ENCODE data around the gene SOCS3.
"Not testable (repeated sequence)": the region's sequence is repeated elsewhere in the genome, so short reads cannot be mapped to it uniquely, and the experiment has no call there.

Gene SOCS3

GRCh38 chr17:78316115-78316866 lies 43.6 kb downstream of the SOCS3 start:
- TF ChIP-seq CTCF (IDR thresholded peaks at IDR 0.05; ENCODE audit: control insufficient read depth, extremely low read depth, insufficient read depth): no peak
- DNase-seq (ENCODE audit: low read depth): no peak
- no peak overlapping the region for H3K4me3 ChIP-seq (ENCODE audit: low read depth, low read length)

- DNase-seq (ENCODE audit: low read depth): no peak
- H3K4me3 ChIP-seq (ENCODE audit: low read depth, low read length): no peak overlapping the region
- TF ChIP-seq CTCF (IDR thresholded peaks at IDR 0.05; ENCODE audit: control insufficient read depth, extremely low read depth, insufficient read depth): no peak
These were observed 44.3 kb downstream of the SOCS3 start for GRCh38 chr17:78315355-78316114.

GRCh38 chr17:78314683-78315354 lies 45.1 kb downstream of the SOCS3 start:
- no peak for DNase-seq (ENCODE audit: low read depth)
- no peak for TF ChIP-seq CTCF (IDR thresholded peaks at IDR 0.05; ENCODE audit: control insufficient read depth, extremely low read depth, insufficient read depth)
- no peak overlapping the region for H3K4me3 ChIP-seq (ENCODE audit: low read depth, low read length)

GRCh38 chr17:78313735-78314648 lies 45.9 kb downstream of the SOCS3 start:
- TF ChIP-seq CTCF (IDR thresholded peaks at IDR 0.05; ENCODE audit: control insufficient read depth, extremely low read depth, insufficient read depth): no peak
- peak; percentile 7 for DNase-seq (ENCODE audit: low read depth)
- H3K4me3 ChIP-seq (ENCODE audit: low read depth, low read length): peak overlapping the region; percentile 42

GRCh38 chr17:78309659-78310255 lies 50.1 kb downstream of the SOCS3 start:
- not testable (repeated sequence) for H3K4me3 ChIP-seq (ENCODE audit: low read depth, low read length); DNase-seq (ENCODE audit: low read depth)

- DNase-seq (ENCODE audit: low read depth): no peak
- TF ChIP-seq CTCF (IDR thresholded peaks at IDR 0.05; ENCODE audit: control insufficient read depth, extremely low read depth, insufficient read depth): no peak
These were observed 51.8 kb downstream of the SOCS3 start for GRCh38 chr17:78307887-78308638.

More at GRCh38 chr17:78307887-78308638, 51.8 kb downstream of the SOCS3 start:
- H3K4me3 ChIP-seq (ENCODE audit: low read depth, low read length): no peak overlapping the region

Measured in LNCaP clone FGC (cell line).